Kidney tubule cell (primary cell): ENCODE measurements around the gene SF1.

Experiments used
- DNase-seq: peaks from one replicate; pipeline ENCODE4 v3.0.0-alpha.2; 2018; ENCODE audit warnings: low spot score

Gene SF1

DNA sequence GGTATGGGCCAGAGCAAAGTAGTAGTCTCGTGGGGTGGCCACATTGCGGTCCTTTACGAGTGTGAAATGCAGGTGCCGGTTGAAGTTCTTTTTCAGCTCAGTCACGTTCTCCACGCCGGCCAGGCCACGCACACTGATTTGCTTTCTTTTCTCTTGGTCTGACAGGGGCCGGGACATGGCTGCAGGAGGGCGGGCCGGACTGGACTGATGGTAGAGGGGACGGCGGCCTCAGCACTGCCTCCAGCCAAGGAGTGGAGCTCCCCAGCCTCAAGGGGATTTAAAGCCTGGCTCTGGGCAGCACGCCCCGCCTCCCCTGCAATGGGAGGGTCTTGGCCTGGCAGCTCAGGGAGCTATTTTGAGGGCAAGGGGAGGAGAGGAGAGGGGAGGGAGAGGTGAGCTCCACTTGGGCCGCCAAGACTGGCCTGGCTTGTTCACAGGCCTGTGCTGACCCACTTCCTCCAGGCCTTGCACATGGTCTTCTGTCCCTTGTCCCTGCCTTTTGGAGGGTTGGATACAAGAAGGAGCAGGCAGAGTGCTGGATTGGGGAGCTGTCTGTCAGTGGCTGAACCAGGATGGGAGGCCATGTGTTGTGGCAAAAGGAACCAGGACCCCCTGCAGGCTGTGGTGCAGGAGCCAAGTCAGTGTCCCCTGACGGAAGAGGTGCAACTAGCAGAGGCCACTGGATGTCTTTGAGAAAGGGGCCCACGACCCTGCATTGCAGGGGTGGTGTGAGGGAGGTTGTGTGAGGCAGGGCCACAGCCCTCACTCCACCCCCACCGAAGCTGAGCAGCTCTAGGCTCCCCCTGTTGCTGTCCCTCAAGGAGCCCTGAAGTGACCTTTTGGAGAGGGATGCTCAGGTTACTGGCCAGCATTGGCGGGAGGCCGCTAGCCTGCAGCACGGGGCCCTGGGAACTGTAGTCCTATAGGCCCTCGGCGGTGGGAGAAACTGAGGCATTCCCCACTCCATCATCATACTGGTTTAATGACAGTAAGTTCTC, 18.3 kb downstream of the SF1 start, which contains the start of gene PYGM:
TSS of gene PYGM (minus strand) at position 253 of the 998 bp plus-strand sequence. CDS start at position 177, 76 bp downstream.
- DNase-seq = no peak

GRCh38 chr11:64759131-64759721, 19.1 kb downstream of the SF1 start:
- no peak for DNase-seq

DNA sequence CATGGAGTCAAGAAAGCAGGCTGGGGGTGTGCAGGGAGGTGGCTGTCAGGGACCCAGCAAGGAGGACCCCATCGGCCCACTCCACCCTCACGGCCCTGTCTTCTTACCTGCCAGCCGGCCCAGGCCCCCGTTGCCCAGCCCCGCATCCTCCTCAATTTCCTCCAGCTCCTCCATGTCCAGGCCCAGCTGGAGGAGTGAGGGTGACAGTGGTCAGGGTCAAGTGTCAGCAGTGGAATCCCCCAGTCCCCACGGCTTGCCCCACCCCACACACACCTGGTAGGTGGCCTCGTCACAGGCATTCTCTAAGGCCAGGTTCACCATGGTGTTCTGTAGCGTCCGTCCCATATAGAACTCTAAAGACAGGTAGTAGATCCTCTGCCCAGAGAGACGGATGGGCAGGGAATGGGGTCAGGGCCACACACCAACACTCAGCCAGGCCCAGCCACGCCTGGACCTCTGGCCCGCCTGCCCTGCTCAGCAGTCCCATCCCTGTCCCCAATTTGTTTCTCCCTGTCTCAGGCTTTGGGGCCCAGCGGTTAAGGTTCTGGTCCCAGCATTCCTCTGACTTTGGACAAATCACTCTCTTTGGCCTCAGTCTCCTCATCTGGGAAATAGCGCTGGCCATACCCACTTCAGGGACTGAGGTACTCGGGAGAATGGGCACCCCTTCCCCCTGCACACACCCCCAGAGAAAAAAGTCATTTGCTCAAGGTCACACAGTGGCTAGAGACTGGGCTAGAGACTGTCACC, 19.8 kb downstream of the SF1 start:
- no peak for DNase-seq

DNA sequence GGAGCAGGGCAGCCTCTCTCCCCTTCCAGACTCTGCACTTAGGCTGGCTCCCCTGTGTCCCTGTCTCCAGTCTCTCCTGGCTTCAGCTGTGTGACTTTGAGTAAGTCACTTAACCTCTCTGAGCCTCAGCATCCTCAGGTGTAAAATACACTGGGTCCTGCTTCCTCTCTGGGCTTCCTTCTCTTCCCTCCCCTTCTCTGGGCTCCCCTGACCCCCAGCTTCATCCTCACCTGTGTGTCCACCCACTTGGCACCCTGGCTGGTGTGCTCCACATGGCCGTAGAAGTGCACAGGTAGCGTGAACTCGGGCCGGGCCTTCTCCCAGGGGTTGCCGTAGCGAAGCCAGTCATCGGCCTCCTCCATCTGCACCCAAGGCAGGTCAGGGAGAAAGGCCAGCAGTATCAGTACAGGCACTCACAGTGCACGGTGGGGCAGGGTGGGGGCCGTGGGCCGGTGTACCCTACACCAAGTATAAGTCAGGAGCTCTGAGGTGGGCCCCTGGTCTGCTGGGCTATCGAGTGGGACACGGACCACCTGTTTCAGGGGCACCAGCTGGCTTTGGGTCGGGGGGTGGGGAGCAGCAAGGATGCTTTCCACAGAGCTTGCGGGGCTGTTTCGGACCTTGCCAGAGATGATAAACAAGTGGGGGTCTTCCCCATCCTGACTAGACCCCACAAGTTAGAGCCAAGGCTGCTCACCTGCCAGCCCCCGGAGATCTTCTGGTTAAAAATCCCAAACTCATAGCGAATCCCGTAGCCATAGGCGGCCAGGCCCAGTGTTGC, 20.6 kb downstream of the SF1 start:
- no peak for DNase-seq

- no peak for DNase-seq
These were observed 22.5 kb downstream of the SF1 start for GRCh38 chr11:64755681-64756361.

- no peak for DNase-seq
These were observed 23.3 kb downstream of the SF1 start for GRCh38 chr11:64754919-64755662.

DNA sequence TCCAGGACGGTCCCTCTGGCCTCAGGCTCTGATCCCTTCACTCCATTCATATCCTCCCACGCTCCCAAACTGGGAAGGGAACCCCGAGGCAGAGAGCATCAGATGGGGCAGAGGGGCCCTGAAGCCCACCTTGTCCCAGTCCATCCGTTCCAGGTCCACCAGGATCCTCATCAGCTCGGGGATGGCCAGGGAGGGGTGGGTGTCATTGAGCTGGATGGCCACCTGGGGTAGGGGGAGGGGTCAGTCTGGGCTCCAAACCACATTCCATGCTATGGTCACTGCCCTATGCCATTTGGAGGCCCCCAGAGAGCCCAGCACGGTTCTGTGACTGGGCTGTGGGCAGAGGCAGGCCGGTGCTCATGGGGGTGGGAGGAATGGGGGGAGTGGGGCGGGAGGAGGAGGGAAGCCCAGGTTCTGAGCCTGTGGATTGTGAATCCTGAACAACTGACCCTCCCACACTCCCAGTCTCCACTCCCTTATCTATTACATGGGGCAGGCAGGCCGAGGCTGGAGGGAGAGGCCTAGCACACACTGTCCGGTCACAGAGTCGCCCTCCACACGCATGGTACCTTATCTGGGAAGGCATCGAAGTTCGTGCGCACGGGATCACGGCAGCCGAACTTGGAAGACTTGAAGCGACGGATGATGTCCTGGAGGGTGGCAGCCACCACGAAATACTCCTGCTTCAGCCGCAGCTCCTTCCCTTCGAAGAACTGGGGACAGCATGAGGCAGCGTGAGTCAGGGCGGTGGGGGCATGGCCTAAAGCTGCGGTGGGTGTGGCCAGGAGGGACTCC, 24.0 kb downstream of the SF1 start:
- no peak for DNase-seq

DNA sequence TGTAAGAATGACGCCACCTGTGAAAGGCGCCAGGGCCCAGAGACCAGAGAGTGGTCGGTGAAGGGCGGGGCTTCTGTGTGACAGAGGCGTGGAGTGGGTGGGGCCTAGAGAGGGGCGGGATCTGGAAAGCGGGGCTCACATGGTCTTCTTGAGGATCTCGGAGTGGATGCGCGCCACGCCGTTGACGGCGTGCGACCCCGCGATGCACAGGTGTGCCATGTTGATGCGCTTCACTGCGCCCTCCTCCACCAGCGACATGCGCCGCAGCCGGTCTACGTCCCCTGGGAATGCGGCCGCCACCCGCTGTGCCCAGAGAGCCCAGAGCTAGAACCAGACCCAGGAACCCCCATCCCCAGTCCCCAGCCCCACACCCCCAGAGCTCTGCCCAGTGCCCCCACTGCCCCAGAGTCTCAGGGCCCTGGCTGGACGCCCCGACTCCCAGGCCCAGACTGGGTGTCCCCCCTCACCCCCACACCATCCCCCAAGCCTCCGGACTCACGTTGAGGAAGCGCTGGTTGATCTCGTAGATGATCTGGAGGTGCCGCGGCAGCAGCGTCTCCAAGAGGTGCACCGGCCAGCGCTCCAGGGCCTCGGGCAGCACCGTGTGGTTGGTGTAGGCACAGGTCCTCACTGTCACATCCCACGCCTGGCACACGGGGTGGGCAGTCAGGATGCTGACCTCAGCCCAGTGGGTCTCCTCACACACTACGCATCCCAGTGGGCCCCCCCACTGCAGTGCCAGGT, 24.8 kb downstream of the SF1 start:
- no peak for DNase-seq

DNA sequence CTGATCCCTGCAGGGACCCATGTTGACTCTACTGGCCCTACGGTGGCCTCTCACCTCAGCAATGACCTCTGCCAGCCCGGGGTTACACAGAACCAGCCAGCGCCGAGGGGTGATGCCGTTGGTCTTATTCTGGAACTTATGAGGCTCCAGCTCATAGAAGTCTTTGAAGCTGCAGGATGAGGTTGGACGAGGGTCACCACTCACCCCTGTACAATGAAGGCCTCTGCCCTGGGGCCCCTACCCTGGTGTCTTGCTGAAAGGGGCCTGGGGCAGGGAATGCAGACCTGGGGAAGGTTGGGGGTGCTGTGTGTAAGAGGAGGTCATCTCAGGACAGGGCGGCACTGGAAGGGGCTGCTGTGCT, 25.3 kb downstream of the SF1 start:
- no peak for DNase-seq

- DNase-seq = no peak
These were observed 26.0 kb downstream of the SF1 start for GRCh38 chr11:64752175-64752970.

- no peak for DNase-seq
These were observed 26.8 kb downstream of the SF1 start for GRCh38 chr11:64751580-64751979.

- DNase-seq = no peak
These were observed 27.2 kb downstream of the SF1 start for GRCh38 chr11:64751136-64751535.

- DNase-seq = no peak
These were observed 27.8 kb downstream of the SF1 start for GRCh38 chr11:64750361-64751054.

GRCh38 chr11:64747961-64748665, 30.2 kb downstream of the SF1 start:
- no peak for DNase-seq

DNA sequence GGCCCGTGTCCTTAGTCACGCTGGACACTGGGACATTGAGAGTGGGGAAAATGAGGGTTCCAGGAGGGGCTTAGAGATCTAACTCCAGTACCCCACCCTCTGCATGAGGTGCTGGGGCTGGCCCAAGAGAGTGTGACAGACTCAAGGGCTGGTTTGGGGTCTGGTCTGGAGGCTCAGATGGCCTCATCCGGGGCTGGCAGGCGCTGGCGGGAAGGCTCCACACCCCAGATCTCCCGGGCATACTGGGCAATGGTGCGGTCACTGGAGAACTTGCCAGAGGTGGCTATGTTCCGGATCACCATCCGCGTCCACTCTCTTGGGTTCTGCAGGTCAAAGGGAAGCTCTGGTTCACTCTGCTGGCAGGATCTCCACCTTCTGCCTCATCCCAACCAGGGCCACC, 31.9 kb downstream of the SF1 start:
- no peak for DNase-seq

DNA sequence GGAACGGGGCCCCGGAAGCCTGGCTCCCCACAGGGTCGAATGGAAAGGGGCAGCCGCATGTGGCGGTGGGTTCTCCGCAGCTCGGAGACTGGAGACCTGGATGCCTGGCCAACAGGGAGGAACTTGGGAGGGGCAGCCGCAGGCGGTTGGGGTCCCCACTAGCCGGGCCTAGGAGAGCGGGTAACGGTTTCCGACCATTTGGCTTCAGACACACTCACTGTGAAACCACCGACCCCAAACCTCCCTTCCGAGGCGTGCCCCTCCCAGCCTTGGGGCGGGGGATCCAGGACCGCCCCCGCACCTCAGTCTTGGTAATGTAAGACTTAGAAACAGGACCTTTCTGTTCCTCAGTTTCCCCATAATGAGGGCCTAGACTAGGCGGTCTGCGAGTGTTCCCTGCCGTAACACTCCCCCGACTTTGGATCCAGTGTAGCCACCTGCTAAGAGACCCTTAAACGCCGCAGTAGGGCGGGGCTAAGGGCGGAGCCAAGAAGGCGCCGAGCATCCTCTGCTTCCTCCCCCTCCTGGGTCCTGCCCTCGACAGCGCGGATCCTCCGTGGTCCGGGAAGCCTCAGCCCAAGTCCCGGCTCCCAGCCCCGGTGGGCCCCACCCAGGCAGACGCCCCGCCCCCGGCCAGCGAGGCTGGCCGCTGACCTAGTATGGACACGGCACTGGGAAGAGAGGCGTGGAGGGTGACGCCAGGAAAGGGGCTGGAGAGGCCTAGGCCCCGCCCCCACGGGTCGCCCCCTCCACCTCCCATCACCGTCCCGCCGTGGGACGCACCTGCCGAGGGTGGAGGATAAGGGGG, 32.6 kb downstream of the SF1 start:
- no peak for DNase-seq
